Measurements from ENCODE around the gene ATP8B2.
"Not testable (repeated sequence)": the region's sequence is repeated elsewhere in the genome, so short reads cannot be mapped to it uniquely, and the experiment has no call there.

ATP8B2 gene

DNA sequence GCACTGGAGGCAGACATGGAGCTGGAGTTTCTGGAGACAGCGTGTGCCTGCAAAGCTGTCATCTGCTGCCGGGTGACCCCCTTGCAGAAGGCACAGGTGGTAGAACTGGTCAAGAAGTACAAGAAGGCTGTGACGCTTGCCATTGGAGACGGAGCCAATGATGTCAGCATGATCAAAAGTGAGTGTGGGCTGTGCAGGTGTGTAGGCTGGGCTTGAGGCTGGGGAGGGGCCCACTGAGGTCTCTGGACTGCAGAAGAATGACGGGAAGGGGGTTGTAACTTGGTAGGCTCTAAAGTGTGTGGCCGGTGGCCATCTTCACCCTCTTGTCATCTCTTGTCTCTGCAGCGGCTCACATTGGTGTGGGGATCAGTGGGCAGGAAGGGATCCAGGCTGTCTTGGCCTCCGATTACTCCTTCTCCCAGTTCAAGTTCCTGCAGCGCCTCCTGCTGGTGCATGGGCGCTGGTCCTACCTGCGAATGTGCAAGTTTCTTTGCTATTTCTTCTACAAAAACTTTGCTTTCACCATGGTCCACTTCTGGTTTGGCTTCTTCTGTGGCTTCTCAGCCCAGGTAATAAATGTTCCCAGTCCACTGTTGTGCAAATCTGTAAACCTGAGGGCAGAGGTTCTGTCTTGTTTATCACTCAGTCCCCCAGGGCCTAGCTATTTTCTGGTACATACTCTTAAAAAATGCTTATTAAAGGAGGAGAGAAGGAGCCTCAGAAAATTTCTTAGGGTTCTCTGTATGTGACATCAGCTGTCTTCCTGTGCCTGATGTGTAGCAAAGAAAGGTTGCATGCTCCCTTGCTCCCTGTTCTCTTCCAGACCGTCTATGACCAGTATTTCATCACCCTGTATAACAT is 19.9 kb downstream of the ATP8B2 start:
- peak in 1 of 2 donors; percentile 53 for DNase-seq (ENCODE audit: low read depth in 1 of 2, low spot score in 1 of 2)

DNA sequence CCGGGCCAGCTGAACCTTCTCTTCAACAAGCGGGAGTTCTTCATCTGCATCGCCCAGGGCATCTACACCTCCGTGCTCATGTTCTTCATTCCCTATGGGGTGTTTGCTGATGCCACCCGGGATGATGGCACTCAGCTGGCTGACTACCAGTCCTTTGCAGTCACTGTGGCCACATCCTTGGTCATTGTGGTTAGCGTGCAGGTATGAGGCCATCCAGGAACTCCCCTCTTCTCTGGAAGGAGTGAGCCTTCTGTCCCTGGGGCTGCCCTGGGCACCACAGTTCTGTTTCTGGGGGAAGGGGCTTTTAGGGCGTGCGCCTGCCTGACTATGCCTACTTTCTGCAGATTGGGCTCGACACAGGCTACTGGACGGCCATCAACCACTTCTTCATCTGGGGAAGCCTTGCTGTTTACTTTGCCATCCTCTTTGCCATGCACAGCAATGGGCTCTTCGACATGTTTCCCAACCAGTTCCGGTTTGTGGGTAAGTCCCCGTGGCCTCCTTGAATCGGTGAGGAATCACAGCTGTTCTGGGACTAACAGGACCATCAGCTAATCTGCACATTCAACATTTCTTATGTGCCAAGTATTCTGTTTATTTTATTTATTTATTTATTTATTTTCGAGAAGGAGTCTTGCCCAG is 21.1 kb downstream of the ATP8B2 start:
- no peak for DNase-seq (ENCODE audit: low read depth in 1 of 2, low spot score in 1 of 2)

DNA sequence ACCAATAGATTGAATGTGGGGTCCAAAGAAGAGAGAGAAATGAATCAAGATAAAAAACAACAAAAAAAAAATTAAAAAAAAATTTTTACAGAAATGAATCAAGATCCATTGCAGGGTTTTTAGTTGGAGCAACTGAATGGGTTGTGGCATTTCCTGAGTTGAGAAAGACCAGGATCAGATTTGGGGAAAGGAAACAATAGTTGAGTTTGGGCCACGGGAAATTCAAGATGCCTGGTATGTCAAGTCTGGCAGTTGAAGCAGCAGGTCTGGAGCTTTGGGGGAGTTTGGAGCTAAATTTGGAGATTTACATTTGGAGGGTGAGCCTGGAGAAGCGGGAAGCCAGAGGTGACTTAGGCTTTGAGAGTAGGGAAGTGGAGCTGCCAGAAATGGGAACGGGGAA is 22.6 kb downstream of the ATP8B2 start:
- no peak for DNase-seq (ENCODE audit: low read depth in 1 of 2, low spot score in 1 of 2)

- DNase-seq (ENCODE audit: low read depth in 1 of 2, low spot score in 1 of 2), result no peak
These were observed 23.2 kb downstream of the ATP8B2 start for GRCh38 chr1:154348429-154349076.

DNA sequence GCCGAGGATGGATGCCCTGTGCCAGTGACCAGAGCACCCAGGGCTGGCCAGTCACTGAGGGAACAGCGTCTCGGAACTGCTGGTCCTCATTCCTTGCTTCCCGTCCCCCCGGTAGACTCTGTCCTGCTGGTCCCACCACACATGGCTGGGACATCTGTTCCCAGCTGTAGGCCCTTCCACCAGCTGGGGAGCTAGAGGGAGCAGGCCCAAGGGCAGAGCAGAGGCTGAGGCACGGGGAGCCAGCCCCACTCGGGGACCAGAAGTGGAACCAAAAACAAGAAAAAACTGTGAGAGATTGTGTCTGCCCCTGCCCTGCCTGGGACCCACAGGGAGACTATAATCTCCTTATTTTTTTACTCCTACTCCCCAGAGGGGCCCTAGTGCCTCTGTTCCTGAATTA is 23.8 kb downstream of the ATP8B2 start:
- DNase-seq (ENCODE audit: low read depth in 1 of 2, low spot score in 1 of 2), result no peak

DNA sequence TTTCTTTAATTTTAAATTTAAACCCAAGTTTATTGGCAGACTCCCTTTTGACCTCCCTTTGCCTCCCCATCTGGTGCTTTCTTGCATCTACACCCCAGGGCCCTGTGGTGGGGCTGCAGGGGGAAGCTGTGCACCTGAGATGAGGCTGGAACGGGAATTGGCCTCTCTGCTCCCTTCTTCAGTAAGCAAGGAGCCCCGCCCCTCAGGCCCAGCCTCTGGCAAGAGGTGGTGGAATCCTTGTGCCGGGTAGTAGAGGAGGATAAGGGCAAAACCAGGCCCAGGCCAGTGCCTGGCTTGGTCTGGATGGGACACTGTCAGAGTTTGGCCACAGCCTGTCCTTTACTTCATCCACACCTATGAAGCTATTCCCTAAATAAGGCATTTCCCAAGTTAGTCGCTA is 25.1 kb downstream of the ATP8B2 start:
- no peak for DNase-seq (ENCODE audit: low read depth in 1 of 2, low spot score in 1 of 2)

DNA sequence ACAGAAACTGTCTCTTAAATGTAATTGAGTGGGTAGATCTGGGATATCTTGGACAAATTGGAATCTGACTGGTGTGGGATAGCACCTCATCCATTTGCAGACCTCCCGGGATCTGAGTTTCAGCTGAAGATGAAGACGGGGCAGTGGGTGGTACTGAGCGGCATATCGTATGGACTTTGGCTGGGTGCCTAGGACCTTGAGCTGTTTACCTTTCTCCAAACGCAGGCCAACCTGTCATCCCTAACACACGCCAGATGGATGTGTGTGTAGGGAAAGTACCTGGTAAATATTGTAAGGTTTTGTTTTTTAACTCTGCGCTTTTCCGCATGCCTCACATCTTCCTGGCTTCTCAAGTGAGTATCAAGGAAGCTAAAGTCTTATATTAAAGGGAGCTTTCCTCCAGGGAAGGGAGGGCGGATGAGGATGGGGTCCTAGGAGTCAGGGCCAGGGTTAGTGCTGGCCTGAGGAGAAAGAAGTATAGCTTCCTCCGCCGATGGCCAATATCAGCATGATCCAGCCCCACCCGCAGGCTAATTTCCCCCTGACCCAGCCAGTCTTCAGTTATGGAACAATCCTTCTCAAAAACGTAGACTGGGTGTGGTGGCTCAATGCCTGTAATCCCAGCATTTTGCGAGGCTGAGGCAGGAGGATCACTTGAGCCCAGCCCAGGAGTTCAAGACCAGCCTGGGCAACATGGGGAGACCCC is 26.2 kb downstream of the ATP8B2 start:
- no peak for DNase-seq (ENCODE audit: low read depth in 1 of 2, low spot score in 1 of 2)

DNA sequence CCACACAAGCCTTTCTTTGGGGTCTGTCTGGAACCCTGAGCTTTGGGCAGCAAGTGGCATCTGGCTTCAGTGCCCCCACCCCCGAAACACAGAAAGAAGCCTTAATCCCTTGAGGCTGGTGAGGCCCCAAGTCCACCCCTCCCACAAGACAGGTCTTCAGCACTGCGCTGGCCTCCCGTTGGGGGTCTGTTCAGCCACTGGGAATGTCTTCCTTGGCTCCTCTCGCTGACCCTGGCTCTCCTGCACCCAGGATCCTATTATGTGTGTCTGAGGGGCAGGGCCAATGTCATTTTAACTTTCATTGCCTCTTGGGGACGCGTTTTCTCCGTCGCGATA is 26.9 kb downstream of the ATP8B2 start:
- DNase-seq (ENCODE audit: low read depth in 1 of 2, low spot score in 1 of 2), result no peak

DNA sequence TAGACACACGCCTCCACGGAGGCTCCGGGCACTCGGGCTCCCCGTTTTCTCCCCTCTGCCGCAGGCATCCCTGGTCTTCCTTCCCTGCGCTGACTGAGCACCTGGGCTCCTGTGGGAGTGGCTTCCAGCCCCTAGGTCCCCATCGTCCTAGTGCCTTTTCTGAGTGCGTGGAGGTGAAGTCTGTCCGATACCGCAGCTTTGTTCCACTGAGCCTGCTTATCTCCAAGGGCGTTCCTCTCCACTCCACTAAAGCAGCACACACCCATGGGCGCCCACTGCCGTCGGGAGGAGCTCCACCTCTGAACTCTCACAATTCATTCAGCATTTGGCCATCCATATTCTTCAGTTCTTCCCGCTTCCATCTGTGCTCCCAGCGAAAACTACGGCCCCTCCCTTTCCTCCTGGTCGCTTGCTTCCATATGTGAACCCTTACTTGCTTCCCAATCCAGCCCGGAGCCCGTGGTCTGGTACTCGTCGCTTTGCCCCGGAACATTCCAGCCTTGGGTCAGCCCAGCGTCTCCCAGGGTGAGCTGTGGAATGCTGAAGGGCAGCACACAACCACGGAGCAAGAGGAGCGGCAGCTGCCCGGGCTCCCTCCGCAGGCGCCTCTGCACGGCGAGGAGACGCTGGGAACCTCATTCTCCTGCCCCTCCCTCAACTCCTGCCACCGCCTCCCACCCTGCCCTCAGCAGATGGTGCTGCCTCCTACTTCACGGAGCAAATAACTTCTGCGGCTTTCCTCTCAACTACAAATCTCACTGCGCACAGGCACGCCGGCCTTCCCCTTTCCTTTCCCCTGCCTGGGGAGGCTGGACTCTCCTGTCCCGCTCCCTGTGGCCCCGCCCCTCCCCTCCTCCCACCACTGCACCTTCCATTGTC is 27.5 kb downstream of the ATP8B2 start:
- DNase-seq (ENCODE audit: low read depth in 1 of 2, low spot score in 1 of 2), result no peak

GRCh38 chr1:154353460-154353904 is 28.2 kb downstream of the ATP8B2 start:
- DNase-seq (ENCODE audit: low read depth in 1 of 2, low spot score in 1 of 2), result no peak

DNA sequence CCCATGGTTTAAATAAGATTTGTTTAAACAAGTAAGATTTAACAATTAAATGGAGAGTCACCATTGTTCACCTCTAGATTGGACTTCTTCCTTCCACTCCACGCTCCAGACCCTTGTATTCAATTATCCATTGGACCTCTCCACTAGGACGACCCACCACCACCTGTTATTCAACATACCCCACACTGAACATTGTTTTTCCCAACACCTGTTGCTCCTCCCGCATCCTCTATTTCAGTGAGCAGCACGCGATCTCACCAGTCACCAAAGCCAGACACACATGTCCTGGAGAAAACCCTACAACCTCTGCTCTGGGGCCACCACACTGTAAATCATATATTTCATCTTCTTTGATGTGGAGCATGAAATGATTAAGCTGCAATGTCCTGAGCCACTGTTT is 28.6 kb downstream of the ATP8B2 start:
- DNase-seq (ENCODE audit: low read depth in 1 of 2, low spot score in 1 of 2), result no peak

GRCh38 chr1:154358519-154358918 is 33.2 kb downstream of the ATP8B2 start:
- DNase-seq (ENCODE audit: low read depth in 1 of 2, low spot score in 1 of 2), result no peak

DNA sequence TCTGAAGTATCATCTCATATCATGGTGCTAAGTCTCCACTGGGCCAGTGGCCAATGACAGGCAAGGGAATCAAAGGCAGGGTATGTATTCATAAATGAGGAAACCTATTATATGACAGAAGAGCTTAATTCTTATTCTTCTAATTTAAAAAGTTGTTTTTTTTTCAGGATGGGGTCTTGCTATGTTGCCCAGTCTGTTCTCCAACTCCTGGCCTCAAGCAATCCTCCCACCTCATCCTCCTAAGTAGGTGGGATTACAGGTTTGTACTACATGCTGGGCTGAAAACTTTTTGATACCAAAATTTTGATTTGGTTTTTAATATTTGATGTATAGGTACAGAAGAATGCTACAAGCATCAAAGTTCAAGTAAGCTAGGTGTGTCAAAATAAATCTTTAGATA is 35.0 kb downstream of the ATP8B2 start:
- no peak for DNase-seq (ENCODE audit: low read depth in 1 of 2, low spot score in 1 of 2)

- DNase-seq (ENCODE audit: low read depth in 1 of 2, low spot score in 1 of 2), result not testable (repeated sequence)
These were observed 35.6 kb downstream of the ATP8B2 start for GRCh38 chr1:154360881-154361280.

GRCh38 chr1:154361357-154361756 is 36.0 kb downstream of the ATP8B2 start:
- DNase-seq (ENCODE audit: low read depth in 1 of 2, low spot score in 1 of 2), result no peak

- no peak for DNase-seq (ENCODE audit: low read depth in 1 of 2, low spot score in 1 of 2)
These were observed 46.1 kb downstream of the ATP8B2 start for GRCh38 chr1:154371436-154371835.

GRCh38 chr1:154373777-154374357 is 48.5 kb downstream of the ATP8B2 start:
- DNase-seq (ENCODE audit: low read depth in 1 of 2, low spot score in 1 of 2), result not testable (repeated sequence)

DNA sequence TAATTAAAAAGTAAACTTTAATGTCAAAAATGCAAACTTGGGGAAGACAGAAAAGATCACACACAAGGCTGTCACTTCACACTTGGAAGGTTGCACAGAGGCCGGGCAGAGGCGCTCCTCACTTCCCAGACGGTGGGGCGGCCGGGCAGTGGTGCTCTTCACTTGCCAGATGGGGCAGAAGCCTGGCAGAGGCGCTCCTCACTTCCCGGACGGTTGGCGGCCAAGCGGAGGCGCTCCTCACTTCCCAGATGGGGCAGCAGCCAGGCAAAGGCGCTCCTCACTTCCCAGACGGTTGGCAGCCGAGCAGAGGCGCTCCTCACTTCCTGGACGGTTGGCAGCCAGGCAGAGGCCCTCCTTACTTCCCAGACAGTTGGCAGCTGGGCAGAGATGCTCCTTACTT is 54.0 kb downstream of the ATP8B2 start:
- DNase-seq (ENCODE audit: low read depth in 1 of 2, low spot score in 1 of 2), result no peak

DNA sequence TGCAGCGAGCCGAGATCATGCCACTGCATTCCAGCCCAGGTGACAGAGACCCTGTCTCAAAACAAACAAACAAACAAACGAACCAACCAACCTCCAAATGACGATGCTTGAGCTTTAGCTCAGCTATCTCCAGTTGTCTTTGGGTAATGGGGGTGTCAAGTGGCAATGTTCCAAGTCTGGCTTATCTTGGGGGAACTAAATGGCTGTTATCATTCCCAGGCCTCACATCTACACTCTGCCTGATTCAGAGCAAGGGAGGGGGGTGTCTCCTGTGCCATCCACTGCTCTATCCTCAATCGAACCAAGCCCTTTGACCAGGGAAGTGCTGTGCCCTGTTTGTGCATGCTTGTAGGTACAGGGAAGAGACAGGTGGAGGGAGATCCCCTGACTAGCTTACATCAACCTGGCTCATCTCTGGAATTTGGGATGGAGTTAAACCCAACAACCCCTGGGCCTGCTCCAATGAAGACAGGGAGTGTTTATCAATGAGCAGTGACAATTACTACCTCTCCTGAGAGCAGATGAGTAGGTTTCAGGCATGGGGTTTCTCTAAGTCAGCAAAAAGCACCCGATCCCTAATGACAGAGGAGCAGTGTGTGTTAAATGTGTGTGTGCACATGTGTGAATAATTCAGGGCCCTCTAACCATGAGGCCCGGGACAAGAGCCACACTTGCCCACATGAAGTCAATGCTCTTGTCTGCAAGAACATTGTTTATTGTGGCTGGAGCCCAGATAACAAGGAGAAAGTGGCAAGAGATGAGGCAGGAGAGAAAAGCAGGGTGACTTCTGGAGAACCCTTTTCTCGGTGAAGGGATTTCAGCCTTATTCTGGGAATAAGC is 59.5 kb downstream of the ATP8B2 start:
- DNase-seq (ENCODE audit: low read depth in 1 of 2, low spot score in 1 of 2), result no peak
